T47D (cell line): ENCODE data around the gene ARID4B.
"Not testable (repeated sequence)": the region's sequence is repeated elsewhere in the genome, so short reads cannot be mapped to it uniquely, and the experiment has no call there.

Experiments used
- DNase-seq, 2 experiments: peaks; one replicate each; pipeline versions ENCODE4 v3.0.0 to v3.0.0-alpha.2; 2011 to 2012; ENCODE audit warnings: low read depth in 1 of 2, low spot score in 1 of 2
- JUND ChIP-seq: IDR thresholded peaks from 2 replicates; pipeline ENCODE4 v1.6.1; 2012; ENCODE audit warnings: low read depth
- in situ Hi-C: cut with HindIII; loops from 2 replicates; pipeline ENCODE4 v1.10.0; 2016; ENCODE audit warnings: low sequenced_read_pairs, low pct_unique_long_range_greater_than_20kb

Gene ARID4B, protein sequence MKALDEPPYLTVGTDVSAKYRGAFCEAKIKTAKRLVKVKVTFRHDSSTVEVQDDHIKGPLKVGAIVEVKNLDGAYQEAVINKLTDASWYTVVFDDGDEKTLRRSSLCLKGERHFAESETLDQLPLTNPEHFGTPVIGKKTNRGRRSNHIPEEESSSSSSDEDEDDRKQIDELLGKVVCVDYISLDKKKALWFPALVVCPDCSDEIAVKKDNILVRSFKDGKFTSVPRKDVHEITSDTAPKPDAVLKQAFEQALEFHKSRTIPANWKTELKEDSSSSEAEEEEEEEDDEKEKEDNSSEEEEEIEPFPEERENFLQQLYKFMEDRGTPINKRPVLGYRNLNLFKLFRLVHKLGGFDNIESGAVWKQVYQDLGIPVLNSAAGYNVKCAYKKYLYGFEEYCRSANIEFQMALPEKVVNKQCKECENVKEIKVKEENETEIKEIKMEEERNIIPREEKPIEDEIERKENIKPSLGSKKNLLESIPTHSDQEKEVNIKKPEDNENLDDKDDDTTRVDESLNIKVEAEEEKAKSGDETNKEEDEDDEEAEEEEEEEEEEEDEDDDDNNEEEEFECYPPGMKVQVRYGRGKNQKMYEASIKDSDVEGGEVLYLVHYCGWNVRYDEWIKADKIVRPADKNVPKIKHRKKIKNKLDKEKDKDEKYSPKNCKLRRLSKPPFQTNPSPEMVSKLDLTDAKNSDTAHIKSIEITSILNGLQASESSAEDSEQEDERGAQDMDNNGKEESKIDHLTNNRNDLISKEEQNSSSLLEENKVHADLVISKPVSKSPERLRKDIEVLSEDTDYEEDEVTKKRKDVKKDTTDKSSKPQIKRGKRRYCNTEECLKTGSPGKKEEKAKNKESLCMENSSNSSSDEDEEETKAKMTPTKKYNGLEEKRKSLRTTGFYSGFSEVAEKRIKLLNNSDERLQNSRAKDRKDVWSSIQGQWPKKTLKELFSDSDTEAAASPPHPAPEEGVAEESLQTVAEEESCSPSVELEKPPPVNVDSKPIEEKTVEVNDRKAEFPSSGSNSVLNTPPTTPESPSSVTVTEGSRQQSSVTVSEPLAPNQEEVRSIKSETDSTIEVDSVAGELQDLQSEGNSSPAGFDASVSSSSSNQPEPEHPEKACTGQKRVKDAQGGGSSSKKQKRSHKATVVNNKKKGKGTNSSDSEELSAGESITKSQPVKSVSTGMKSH (N-terminal part only)

DNA sequence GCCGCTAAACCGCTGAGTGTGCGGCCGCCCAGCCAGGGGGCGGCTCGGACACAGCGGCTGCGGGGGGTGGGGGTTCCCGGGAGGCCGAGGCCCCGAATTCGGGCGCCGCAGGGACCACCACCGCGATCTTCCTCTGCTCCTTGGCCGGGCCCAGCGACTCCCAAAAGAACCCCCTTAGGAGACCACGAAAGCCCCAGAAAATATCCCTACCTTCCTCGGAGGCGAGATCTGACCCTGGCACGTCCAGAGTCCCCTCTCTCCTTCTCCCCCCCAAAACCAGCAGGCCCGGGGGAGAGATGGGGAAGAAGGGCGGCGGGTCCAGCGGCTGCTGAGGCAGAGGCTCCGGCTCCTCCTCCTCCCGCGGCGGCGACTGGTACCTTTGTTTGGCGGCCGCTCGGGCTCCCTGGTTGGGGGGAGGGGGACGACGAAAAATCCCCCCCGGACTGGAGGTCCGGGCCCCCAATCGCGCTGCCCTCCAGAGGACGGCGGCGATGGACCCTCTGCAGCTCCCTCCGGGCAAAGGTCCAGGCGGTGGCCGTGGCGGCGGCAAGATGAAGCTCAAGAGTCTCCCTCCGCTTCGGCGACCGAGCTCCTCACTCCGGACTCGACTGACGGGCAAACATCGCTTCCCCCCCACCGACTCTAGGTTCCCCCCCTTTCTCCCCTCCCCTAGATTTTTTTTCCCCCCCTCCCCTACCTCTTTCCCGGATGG is at the start of gene ARID4B:
TSS of gene ARID4B (minus strand) at position 621 of the 712 bp plus-strand sequence. CDS start 1,260 bp downstream, outside the sequence.
- in situ Hi-C loops: no loop called here
- TF ChIP-seq JUND: no peak
- DNase-seq: peak in 1 of 2 experiments; percentile 98

- in situ Hi-C loops: no loop called here
- TF ChIP-seq JUND: no peak
- no peak for DNase-seq
Observed at GRCh38 chr1:235375919-235376605, 48.1 kb upstream of the ARID4B start.

GRCh38 chr1:235369802-235370201 is 41.8 kb upstream of the ARID4B start:
- peak in 1 of 2 experiments; percentile 28 for DNase-seq
- no peak for TF ChIP-seq JUND

DNA sequence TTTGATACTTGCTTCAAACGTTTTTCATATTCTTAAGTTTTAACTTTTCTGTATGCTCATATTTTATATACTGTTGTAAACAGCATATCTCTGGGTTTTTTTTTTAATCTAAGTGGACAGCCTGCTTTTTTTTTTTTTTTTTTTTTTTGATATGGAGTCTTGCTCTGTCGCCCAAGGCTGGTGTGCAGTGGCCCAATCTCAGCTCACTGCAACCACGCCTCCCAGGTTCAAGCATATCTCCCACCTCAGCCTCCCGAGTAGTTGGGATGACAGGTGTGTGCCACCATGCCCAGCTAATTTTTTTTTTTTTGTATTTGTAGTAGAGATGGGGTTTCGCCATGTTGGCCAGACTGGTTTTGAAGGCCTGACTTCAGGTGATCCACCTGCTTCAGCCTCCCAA is 40.4 kb upstream of the ARID4B start:
- no peak for DNase-seq
- no peak for TF ChIP-seq JUND
- in situ Hi-C loops: no loop called here

More at GRCh38 chr1:235369802-235370201, 41.8 kb upstream of the ARID4B start:
- in situ Hi-C loops: no loop called here

DNA sequence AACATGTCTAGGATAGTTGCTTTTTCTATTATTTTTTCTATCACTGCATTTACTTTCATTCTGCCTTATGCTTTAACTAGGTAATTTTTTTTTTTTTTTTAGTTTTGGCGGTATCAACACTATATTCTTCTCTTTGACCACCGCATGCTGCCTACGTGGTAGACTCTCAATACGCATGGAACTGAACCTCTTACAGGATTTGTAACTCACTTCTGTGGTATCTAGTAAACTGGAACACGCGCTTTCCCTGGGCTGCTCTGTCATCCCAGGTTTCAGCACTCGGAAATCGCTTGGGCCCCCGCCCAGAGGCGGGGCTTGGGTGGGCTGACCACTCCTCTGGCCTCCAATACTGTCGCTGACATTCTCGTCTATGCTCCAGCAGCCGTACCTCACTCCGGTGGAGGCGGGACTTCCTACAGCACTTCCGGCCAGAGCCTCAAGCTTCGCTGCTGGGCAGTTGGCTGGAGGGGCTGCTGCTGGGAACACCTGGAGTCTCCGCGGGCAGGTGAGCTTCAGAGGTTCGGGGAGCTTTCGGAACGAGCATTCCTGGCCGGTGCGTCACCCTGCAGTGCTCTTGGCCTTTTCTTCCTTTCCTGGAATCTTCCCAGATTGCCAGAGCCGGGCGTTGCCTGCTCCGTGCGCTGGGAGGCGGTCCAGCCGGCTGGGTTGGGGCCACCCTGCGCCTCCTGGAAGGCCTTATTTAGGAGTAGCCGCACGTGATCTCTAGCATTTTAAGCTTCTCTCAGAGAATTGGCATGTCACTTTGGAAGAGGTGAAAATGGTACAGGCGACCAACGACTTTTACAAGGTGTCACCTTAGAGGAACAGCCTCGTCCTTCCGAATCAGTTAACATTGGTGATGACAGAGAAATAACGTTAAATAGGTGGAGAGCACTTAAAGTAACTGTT is 39.3 kb upstream of the ARID4B start, which contains the start of gene TBCE:
TSS of gene TBCE (plus strand) at position 428 of the 909 bp plus-strand sequence. CDS start 12,623 bp downstream, outside the sequence.
- peak; percentile 94 to 99 for DNase-seq
- in situ Hi-C loops: no loop called here
- no peak; the same call in 1 of the 2 replicates for TF ChIP-seq JUND

DNA sequence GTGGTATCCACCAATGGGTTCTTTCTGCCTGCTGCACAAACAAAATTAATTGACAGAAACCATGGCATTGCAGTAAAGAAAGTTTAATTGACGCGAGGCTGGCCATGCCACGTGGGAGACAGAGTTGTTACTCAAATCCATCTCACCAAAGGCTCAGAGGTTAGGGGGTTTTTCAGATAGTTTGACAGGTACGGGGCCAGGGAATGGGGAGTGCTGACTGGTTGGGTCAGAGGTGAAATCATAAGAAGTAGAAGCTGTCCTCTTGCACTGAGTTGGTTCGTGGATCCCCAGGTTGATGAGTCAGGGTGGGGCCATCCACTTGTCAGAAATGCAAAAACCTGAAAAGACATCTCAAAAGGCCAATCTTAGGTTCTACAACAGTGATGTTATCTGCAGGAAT is 38.3 kb upstream of the ARID4B start:
- in situ Hi-C loops: no loop called here
- TF ChIP-seq JUND: no peak
- no peak for DNase-seq

- in situ Hi-C loops, DNase-seq: not testable (repeated sequence)
Observed at GRCh38 chr1:235364189-235364588, 36.2 kb upstream of the ARID4B start.

GRCh38 chr1:235358899-235359298 is 30.9 kb upstream of the ARID4B start:
- DNase-seq: no peak
- in situ Hi-C loops: no loop called here
- no peak for TF ChIP-seq JUND

- no peak for TF ChIP-seq JUND
- DNase-seq: peak in 1 of 2 experiments; percentile 22
- in situ Hi-C loops: no loop called here
Observed at GRCh38 chr1:235357485-235358373, 29.8 kb upstream of the ARID4B start.
